NCI-H226 (cell line): ENCODE results near the gene PRRT1.
A peak's percentile ranks its signal among the peaks of the same experiment; 100 is the strongest.
"Not testable (repeated sequence)": the region's sequence is repeated elsewhere in the genome, so short reads cannot be mapped to it uniquely, and the experiment has no call there.

Experiments
- DNase-seq: peaks from one replicate; pipeline ENCODE4 v3.0.0-alpha.2; 2015

Gene PRRT1

GRCh38 chr6:32187725-32188380 lies 36.1 kb upstream of the PRRT1 start:
- DNase-seq: not testable (repeated sequence)

DNA sequence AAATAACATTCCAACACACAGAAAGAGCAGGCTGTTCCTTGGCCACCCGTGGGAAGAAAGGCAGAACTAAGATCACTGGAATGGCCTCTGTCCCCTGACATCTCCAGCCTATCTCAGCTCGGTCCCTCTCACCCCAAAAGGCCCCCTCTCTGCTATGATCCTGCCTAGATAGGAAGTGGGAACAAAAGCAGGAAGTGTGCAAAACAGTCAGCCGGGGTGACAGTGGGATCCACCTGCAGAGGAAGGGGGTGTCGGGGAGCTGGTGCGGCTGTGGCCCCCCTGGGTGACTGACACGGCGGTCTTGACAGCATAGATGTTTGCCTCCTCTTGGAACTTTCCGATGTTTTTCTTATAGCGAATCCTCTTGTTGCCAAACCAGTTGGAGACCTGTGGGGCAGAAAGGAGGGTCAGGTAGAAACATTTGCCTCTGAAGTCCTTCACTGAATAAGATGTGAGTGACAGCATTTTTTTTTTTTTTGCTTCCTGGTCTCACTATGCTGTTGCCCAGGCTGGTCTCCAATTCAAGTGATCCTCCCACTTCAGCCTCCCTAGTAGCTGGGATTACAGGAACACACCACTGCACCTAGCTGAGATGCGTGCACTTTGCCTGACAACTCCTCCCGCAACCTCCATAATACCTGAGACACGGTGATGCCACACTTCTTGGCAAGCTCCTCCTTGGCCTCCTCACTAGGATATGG lies 35.4 kb upstream of the PRRT1 start:
- no peak for DNase-seq

- not testable (repeated sequence) for DNase-seq
Measured at GRCh38 chr6:32186151-32186840, 34.6 kb upstream of the PRRT1 start.

DNA sequence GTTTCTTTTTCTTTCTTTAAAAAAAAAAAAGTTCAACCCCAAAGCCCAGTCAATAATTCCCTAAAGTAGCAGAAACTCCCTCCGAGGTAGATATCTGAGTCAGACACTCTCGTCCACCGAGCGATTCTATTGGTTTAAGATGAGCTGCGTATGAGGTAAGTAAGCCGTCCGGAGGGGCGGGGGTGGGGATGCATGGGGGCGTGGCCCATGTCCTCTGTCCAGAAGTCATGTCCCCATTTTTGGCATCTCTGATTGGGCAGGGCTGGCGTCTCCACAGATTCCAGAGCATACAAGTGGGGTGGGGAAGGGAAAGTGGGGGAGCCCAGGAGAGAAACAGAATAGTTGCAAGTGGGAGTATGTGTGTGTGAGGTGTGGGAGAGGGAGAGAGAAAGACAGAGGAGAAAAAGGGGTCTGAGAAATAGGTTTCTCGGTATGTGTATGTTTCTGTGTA lies 34.0 kb upstream of the PRRT1 start:
- peak; percentile 85 for DNase-seq

- DNase-seq: no peak
Measured at GRCh38 chr6:32184084-32184640, 32.4 kb upstream of the PRRT1 start, which contains the start of gene AGER. Gene AGER, minus strand, starts transcription at chr6:32184253. Its CDS starts 31 bp downstream, at chr6:32184222.

DNA sequence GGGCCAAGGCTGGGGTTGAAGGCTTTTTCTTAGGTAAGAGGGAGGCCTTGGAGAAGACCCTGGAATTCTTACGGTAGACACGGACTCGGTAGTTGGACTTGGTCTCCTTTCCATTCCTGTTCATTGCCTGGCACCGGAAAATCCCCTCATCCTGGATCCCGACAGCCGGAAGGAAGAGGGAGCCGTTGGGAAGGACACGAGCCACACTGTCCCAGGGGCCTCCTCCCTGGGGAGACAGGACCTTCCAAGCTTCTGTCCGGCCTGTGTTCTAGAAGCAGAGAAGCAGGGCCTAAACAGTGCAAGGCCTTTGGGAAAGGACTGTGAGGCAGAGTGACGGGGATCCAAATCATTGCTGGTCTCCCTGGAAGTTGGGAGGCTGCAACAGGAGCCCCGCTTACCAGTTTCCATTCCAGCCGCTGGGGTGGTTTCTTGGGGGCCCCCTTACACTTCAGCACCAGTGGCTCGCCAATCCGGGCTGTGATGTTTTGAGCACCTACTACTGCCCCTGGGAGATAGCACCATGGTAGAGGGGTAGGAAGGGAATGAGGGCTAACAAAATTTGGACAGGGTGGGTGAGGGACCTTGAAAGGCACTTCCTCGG lies 31.8 kb upstream of the PRRT1 start:
- no peak for DNase-seq

- no peak for DNase-seq
Measured at GRCh38 chr6:32183030-32183429, 31.3 kb upstream of the PRRT1 start.

DNA sequence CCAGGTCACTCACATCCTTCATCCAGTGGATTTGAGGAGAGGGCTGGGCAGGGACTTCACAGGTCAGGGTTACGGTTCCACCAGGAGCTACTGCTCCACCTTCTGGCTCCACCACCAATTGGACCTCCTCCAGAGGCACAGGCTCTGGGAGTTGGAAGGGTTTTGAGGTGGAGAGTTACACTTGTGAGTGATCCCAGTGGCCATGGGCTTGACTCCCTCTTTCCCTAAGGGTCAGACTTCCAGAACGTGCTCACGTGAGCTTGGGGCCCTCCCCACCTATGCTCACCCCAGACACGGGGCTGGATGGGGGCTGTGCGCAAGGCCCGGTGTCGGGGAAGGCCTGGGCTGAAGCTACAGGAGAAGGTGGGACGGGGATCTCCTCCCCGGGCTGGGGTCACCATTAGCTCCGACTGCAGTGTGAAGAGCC lies 30.8 kb upstream of the PRRT1 start:
- DNase-seq: no peak

DNA sequence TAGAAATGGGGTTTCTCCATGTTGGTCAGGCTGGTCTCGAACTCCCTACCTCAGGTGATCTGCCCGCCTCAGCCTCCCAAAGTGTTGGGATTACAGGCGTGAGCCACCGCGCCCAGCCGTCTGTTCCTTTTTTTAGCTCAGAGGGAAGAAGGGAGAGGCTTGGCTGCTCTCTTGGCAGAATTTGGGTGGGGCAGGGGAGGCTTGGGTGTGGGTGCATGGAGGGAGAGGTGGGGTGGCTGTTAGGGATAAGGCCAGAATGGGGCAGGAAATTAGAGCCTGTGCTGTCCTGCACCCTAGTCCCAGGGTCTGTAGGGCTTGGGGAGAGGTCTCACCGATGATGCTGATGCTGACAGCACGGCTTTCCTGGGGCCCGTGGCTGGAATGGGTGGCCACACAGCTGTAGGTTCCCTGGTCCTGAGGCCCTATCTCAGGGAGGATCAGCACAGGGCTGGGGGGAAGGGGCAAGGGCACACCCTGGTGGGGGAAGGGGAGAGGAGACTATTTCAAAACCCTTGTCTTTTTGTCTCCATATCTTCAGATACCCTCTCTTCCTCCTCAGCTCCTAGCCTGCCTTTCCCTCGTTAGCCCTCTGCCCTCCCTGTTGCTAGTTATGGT lies 30.3 kb upstream of the PRRT1 start:
- DNase-seq: no peak

DNA sequence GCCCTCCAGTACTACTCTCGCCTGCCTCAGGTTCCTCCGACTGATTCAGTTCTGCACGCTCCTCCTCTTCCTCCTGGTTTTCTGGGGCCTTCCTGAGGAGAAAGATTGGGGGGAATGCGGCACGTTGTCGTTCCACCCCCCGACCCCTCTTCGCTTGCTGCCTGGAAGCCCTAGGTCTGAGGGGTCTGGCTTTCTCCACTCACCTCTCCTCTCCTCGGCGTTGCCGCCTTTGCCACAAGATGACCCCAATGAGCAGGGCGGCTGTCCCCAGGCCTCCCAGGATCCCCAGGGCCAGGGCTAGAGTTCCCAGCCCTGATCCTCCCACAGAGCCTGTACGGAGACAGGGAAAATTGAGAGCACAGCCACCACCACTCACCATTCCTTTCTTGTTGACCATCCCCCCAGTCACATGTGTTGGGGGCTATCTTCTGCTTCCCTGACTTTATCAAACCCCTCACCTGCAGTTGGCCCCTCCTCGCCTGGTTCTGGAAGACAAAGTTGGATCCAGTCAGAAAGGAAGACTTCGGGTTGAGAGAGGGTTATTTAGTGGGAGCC lies 29.5 kb upstream of the PRRT1 start:
- no peak for DNase-seq

DNA sequence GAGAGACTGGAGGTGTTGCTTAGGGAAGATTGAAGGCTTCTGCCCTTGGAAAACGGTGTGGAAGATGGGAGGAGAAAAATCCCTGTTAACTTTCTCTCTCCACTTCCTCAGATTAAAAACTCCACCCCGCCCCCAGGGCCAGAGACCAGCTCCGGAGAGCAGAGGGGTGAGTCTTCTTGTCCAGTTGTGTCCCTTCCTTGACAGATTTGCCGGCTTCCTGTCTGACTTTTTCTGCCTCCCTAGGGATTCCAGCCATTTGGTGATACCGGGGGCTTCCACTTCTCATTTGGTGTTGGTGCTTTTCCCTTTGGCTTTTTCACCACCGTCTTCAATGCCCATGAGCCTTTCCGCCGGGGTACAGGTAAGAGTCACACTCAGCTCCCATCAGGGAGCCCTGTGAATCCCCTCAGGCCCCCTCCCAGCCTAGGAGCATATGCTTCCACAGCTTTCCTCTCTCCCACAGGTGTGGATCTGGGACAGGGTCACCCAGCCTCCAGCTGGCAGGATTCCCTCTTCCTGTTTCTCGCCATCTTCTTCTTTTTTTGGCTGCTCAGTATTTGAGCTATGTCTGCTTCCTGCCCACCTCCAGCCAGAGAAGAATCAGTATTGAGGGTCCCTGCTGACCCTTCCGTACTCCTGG lies 28.1 kb upstream of the PRRT1 start:
- DNase-seq: no peak

GRCh38 chr6:32178547-32179440 lies 27.1 kb upstream of the PRRT1 start:
- no peak for DNase-seq

- DNase-seq: peak; percentile 100
Measured at GRCh38 chr6:32177788-32178546, 26.2 kb upstream of the PRRT1 start, which contains the start of gene RNF5. Gene RNF5, plus strand, starts transcription at chr6:32178405. Its CDS starts 107 bp downstream, at chr6:32178512.

- no peak for DNase-seq
Measured at GRCh38 chr6:32177183-32177787, 25.5 kb upstream of the PRRT1 start.

- DNase-seq: peak; percentile 82
Measured at GRCh38 chr6:32176476-32177182, 24.9 kb upstream of the PRRT1 start.

DNA sequence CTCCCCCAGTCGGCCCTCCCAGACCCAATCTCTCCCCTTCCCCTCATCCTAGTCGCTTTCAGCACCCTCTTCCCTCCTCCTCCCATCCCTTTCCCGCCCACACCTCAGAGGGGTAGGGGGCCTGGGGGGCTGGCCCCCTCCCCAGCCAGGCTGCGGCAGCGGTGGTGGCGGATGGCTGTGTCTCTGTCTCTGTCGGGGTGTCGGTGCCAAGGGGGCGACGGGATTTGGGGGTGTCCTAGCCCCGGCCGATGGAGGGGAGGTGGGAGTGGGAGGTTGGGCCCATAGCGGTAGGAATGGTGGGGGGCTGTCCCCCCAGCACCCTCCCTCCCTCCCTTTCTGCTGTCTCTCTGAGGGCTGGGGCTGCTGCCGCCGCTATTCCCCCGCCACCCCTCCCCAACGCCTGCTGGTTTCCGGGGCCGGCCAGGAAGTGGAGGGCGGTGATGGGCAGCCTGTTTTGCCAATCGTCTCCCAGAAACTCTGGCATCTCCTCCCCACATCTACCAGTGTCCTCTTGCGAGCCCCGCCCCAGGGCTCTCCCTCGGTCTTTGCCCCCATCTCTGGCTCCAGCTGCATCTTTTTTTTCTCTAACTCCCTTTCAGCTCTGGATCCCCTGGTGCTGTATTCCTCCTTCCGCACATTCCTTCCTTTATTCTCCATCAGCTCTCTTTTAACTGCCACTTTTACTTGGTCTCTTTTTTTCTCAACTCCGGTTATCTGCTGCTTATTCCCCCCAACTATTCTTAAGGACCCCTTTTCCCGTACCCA lies 24.2 kb upstream of the PRRT1 start, which contains the start of gene AGPAT1:
Gene AGPAT1 (minus strand): TSS at position 374 of the 765 bp plus-strand sequence. CDS start 4,588 bp downstream, outside the sequence.
- peak; percentile 91 for DNase-seq

DNA sequence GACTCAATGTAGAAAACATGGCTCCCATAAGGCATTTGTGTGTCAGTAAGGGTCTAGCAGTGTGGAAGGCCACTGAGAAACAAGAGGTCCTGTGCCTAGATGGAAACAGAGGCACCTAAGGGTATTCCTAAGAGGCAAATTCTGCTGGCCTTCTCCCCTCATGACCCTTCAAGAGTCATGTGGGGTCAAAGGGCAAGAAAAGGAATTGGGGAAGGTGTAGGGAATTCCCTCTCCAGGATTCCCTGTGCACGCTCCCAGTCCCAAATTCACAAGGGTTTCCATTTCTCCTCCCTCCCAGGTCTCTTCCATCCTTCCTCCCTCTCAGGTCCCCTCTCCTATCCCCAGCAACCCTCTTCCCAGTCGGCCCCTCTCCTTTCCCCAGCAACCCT lies 23.6 kb upstream of the PRRT1 start:
- DNase-seq: no peak

DNA sequence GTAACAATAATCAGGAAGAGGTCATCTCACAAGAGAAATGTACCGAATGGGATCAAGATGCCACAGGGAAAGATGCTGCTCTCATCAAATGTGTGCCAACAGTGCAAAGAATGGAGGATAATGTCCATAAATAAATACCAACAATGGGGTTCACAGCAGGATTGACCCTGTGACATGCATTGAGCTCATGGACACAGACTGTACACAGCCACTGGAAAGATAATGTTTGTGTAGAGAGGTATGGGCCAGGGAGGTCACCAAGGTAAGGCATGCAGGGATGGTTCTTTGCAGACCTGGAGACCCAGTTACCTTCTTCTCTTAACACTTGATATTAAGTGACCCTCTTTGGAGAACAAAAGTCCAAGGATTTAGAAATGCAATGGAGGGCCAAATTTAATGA lies 22.7 kb upstream of the PRRT1 start:
- DNase-seq: no peak
